Breast epithelium (tissue), 4 donors: ENCODE measurements around the gene PALM3. TPM values are rescaled to one million over a fixed set of nuclear protein-coding genes. Genes with fewer than 3 reads are reported as not detected.
"Not testable (repeated sequence)": the region's sequence is repeated elsewhere in the genome, so short reads cannot be mapped to it uniquely, and the experiment has no call there.

Source experiments
- DNase-seq, 2 donors: peaks; one replicate each; pipeline ENCODE4 v3.0.0-alpha.2; 2019; ENCODE audit warnings: low spot score in 2 of 2
- H3K27ac ChIP-seq, 2 donors: fragments of 200-600 bp; sonication (generic) in 1 of 2; one replicate each; pipeline ENCODE4 v1.5.1; 2016 to 2019; ENCODE audit warnings: mild to moderate bottlenecking in 1 of 2
- H3K27me3 ChIP-seq, 2 donors: fragments of 200-600 bp; sonication (generic) in 1 of 2; one replicate each; pipeline versions ENCODE4 v1.5.1 to v1.6.0; 2017 to 2019; ENCODE audit warnings: control low read depth in 1 of 2, mild to moderate bottlenecking in 1 of 2
- H3K36me3 ChIP-seq: fragments of 200-600 bp; one replicate; pipeline ENCODE4 v1.5.1; 2019
- H3K4me1 ChIP-seq, 2 donors: fragments of 200-600 bp; sonication (generic); one replicate each; pipeline ENCODE4 v1.5.1; 2016 to 2019; ENCODE audit warnings: control low read depth in 1 of 2
- H3K4me3 ChIP-seq, 3 donors: fragments of 200-600 bp; sonication (generic); 1 replicate in 2 of 3; 2 replicates in 1 of 3; pipeline ENCODE4 v1.5.1; 2016 to 2019; ENCODE audit warnings: mild to moderate bottlenecking in 3 of 3, moderate library complexity in 2 of 3
- H3K9me3 ChIP-seq, 2 donors: fragments of 200-600 bp; sonication (generic) in 1 of 2; one replicate each; pipeline ENCODE4 v1.5.1; 2016 to 2019; ENCODE audit warnings: control low read depth in 1 of 2
- POLR2A ChIP-seq: fragments of 450-650 bp; IDR thresholded peaks from one replicate; pipeline ENCODE4 v1.6.1; 2016; ENCODE audit warnings: antibody characterized with exemption, mild to moderate bottlenecking, moderate library complexity
- POLR2AphosphoS5 ChIP-seq, 3 donors: sonication (generic); formaldehyde crosslinking; IDR thresholded peaks; one replicate each; pipeline ENCODE4 v1.6.1; 2017; ENCODE audit warnings: antibody characterized with exemption in 3 of 3
- intact Hi-C: fragments of 100-400 bp; cut with DNase I; formaldehyde crosslinking; loops from one replicate; pipeline ENCODE4 v1.15.1; 2023; ENCODE audit warnings: low total_unique reads
- total RNA-seq, 3 donors: library from RNA; depleted of rRNA; stranded (reverse); fragments of >200 nt; gene quantifications; one replicate each; pipeline ENCODE4 v1.1.0, GENCODE V29; 2016
- TF ChIP-seq, protein P1 (sequence below), 3 donors: fragments of 450-650 bp; IDR thresholded peaks; one replicate each; pipeline ENCODE4 v1.5.1; 2016 to 2017; ENCODE audit warnings: antibody characterized with exemption in 3 of 3, mild to moderate bottlenecking in 3 of 3, moderate library complexity in 3 of 3

PALM3 gene
- total RNA-seq, 3 donors from 2014 or later = 2.5 to 3.9 TPM; not detected in 1

DNA sequence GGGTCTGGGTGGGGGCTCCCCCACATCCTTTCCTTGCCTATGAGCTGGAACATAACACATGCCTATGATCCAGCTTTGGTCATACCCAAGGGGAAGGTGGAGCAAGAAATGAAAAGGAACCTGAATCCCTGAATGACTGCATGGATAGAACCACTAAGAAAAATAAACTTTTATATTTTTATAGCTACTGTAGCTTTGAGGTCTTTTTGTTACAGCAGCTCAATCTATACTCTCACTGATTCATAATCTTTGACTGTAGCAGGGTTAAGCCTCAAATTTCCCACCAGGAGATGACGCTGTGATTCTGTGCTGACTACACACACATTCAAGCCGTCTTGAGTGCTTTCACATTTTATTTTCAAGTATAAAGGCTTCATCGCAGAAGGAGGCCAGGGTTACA lies 8.8 kb downstream of the PALM3 start:
- intact Hi-C loops = no loop called here
- H3K9me3 ChIP-seq = peaks cover 0 to 8% of the 10 kb centered on the region in 2 donors
- no peak for DNase-seq
- H3K4me1 ChIP-seq = peaks cover 3 to 5% of the 10 kb centered on the region in 2 donors
- H3K4me3 ChIP-seq = no peak overlapping the region
- H3K27me3 ChIP-seq = no peaks in the 10 kb centered on the region
- TF ChIP-seq POLR2A (no peak), POLR2AphosphoS5 (IDR thresholded peaks at IDR 0.05) (no peak)
- TF ChIP-seq, protein P1, sequence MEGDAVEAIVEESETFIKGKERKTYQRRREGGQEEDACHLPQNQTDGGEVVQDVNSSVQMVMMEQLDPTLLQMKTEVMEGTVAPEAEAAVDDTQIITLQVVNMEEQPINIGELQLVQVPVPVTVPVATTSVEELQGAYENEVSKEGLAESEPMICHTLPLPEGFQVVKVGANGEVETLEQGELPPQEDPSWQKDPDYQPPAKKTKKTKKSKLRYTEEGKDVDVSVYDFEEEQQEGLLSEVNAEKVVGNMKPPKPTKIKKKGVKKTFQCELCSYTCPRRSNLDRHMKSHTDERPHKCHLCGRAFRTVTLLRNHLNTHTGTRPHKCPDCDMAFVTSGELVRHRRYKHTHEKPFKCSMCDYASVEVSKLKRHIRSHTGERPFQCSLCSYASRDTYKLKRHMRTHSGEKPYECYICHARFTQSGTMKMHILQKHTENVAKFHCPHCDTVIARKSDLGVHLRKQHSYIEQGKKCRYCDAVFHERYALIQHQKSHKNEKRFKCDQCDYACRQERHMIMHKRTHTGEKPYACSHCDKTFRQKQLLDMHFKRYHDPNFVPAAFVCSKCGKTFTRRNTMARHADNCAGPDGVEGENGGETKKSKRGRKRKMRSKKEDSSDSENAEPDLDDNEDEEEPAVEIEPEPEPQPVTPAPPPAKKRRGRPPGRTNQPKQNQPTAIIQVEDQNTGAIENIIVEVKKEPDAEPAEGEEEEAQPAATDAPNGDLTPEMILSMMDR (IDR thresholded peaks at IDR 0.05) = no peak
- H3K27ac ChIP-seq = no peak overlapping the region
- H3K36me3 ChIP-seq = no peaks in the 10 kb centered on the region

DNA sequence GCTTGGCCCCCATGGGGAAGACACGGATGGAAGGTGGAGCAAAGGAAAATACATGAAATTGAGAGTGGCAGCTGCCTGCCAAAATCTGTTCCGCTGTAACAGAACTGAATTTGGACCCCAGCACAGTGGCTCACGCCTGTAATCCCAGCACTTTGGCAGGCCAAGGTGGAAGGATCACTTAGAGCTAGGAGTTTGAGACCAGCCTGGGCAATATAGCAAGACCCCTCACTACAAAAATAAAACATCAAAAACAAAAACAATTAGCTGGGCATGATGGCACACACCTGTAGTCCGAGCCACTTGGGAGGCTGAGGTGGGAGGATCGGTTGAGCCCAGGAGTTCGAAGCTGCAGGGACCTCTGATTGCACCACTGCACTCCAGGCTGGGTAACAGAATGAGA lies 9.4 kb downstream of the PALM3 start:
- TF ChIP-seq POLR2A (no peak), POLR2AphosphoS5 (IDR thresholded peaks at IDR 0.05) (no peak)
- TF ChIP-seq, protein P1 (IDR thresholded peaks at IDR 0.05) = no peak
- Histone ChIP-seq H3K36me3 (no peaks in the 10 kb centered on the region), H3K4me3 (no peak overlapping the region), H3K4me1 (no peaks in the 10 kb centered on the region), H3K9me3 (peaks cover 0 to 8% of the 10 kb centered on the region in 2 donors), H3K27me3 (no peaks in the 10 kb centered on the region), H3K27ac (no peak overlapping the region)
- DNase-seq = no peak
- intact Hi-C loops = no loop called here

DNA sequence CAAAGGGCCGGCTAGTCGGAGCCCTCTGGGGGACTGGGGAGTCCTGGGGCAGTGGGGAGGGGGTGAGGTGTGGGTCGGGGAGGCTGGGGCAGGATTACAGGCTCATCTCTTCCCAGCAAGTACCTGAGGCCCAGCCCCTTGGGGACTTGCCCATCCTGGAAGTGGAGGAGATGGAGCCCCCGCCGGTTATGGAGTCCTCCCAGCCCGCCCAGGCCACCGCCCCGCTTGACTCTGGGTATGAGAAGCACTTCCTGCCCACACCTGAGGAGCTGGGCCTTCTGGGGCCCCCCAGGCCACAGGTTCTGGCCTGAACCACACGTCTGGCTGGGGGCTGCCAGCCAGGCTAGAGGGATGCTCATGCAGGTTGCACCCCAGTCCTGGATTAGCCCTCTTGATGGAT lies 9.9 kb downstream of the PALM3 start:
- no peaks in the 10 kb centered on the region for H3K4me1 ChIP-seq
- no peak for DNase-seq
- intact Hi-C loops = no loop called here

DNA sequence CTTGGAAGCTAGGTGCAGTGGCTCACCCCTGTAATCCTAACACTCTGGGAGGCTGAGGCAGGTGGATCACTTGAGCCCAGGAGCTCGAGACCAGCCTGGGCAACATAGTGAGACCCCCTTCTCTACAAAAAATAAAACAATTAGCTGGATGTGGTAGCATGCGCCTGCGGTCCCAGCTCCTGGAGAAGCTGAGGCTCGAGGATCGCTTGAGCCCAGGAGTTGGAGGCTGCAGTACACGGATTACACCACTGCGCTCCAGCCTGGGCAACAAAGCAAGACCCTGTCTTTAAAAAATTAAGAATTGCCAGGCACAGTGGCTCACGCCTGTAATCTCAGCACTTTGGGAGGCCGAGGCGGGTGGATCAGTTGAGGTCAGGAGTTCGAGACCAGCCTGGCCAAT lies 10.9 kb downstream of the PALM3 start:
- H3K9me3 ChIP-seq, H3K36me3 ChIP-seq, intact Hi-C loops, H3K4me3 ChIP-seq, DNase-seq, H3K4me1 ChIP-seq, H3K27me3 ChIP-seq, H3K27ac ChIP-seq: not testable (repeated sequence)

More for the DNA sequence above, 9.9 kb downstream of the PALM3 start:
- no peak overlapping the region for H3K27ac ChIP-seq
- H3K36me3 ChIP-seq = no peaks in the 10 kb centered on the region
- H3K9me3 ChIP-seq = peaks cover 0 to 8% of the 10 kb centered on the region in 2 donors
- no peak overlapping the region for H3K4me3 ChIP-seq
- TF ChIP-seq POLR2AphosphoS5 (IDR thresholded peaks at IDR 0.05) (no peak), POLR2A (no peak)
- TF ChIP-seq, protein P1 (IDR thresholded peaks at IDR 0.05) = no peak
- no peaks in the 10 kb centered on the region for H3K27me3 ChIP-seq

DNA sequence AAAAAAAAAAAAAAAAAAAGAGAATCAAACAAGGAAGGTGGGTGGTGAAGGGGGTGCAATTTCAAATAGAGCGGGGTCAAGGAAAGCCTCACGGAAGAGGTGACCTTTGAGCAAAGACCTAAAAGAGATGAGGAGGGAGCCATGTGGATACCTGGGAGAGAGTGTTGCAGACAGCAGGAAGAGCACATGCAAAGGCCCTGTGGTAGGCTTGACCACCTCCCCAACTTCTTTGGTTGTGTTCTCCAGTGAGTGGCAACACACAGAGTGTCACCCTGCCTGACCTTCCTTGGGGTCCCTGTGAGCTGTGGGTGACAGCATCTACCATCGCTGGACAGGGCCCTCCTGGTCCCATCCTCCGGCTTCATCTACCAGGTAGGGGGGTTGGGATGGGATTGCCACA lies 11.4 kb downstream of the PALM3 start:
- Histone ChIP-seq H3K4me3 (no peak overlapping the region), H3K9me3 (peaks cover 0 to 8% of the 10 kb centered on the region in 2 donors), H3K36me3 (no peaks in the 10 kb centered on the region), H3K27me3 (no peaks in the 10 kb centered on the region), H3K27ac (no peak overlapping the region), H3K4me1 (no peaks in the 10 kb centered on the region)
- intact Hi-C loops = no loop called here
- TF ChIP-seq POLR2A (no peak), POLR2AphosphoS5 (IDR thresholded peaks at IDR 0.05) (no peak)
- TF ChIP-seq, protein P1 (IDR thresholded peaks at IDR 0.05) = no peak
- no peak for DNase-seq
